Endothelial cell of umbilical vein (primary cell): ENCODE measurements around the gene SMPD1. TPM values are rescaled to one million over a fixed set of nuclear protein-coding genes. Genes with fewer than 3 reads are reported as not detected.

Source experiments
- BruUV-seq: library from RNA; stranded (reverse); fragments of 400-500 nt; replicated peaks from 2 replicates; lab custom pipeline; 2021; lab: Mats Ljungman, UMichigan
- CTCF ChIA-PET: fragments of 300-600, 350-600 bp; sonication (Branson Sonifier 250); formaldehyde crosslinking; loops from one replicate; lab custom pipeline; 2021; ENCODE audit warnings: antibody characterized with exemption, inconsistent platforms; lab: Charles Lee
- POLR2A ChIA-PET: fragments of 300-600, 350-600 bp; sonication (Branson Sonifier 250); formaldehyde crosslinking; loops from one replicate; lab custom pipeline; 2021; ENCODE audit warnings: antibody characterized with exemption, inconsistent platforms; lab: Charles Lee
- DNase-seq: peaks from one replicate; pipeline ENCODE4 v3.0.0-alpha.2; 2011; ENCODE audit warnings: low read depth, low spot score
- FAIRE-seq: peaks from 2 replicates; lab custom pipeline; 2011; peaks lifted over from hg19 to GRCh38; lab: Jason Lieb, UNC
- H2AFZ ChIP-seq: 2 replicates; pipeline ENCODE4 v1.6.0; 2012; ENCODE audit warnings: low read depth, low read length, control low read depth, inconsistent platforms
- H3K27ac ChIP-seq: 2 replicates; pipeline ENCODE4 v1.5.1; 2011; ENCODE audit warnings: low read depth, mild to moderate bottlenecking, control low read depth, low read length, moderate library complexity; ENCODE audit not compliant: insufficient read depth
- H3K27me3 ChIP-seq, 2 experiments: 2 replicates each; pipeline versions ENCODE4 v1.6.0 to v1.6.1; 2011; ENCODE audit warnings: low read length in 2 of 2, mixed read lengths in 1 of 2; ENCODE audit not compliant: control insufficient read depth in 2 of 2, insufficient read depth in 2 of 2
- H3K36me3 ChIP-seq, 2 experiments: 2 replicates in 1 of 2; 3 replicates in 1 of 2; pipeline ENCODE4 v1.5.1; 2011; ENCODE audit warnings: low read length in 2 of 2, mild to moderate bottlenecking in 1 of 2, moderate library complexity in 1 of 2; ENCODE audit not compliant: control insufficient read depth in 2 of 2, insufficient read depth in 2 of 2; ENCODE audit errors: extremely low read depth in 1 of 2
- H3K4me1 ChIP-seq: 3 replicates; pipeline ENCODE4 v1.5.1; 2011; ENCODE audit warnings: mild to moderate bottlenecking, low read length; ENCODE audit not compliant: control insufficient read depth, insufficient read depth; ENCODE audit errors: extremely low read depth
- H3K4me2 ChIP-seq: 2 replicates; pipeline ENCODE4 v1.6.1; 2011; ENCODE audit warnings: low read length, control low read depth, mixed read lengths; ENCODE audit not compliant: insufficient read depth
- H3K4me3 ChIP-seq, 3 experiments: fragments of 200-600 bp in 1 of 3; sonication (generic), shearing (Covaris generic) in 1 of 3; replicated peaks in 1 of 3; 2 replicates each; pipeline ENCODE4 v1.5.1; 2011 to 2016; ENCODE audit warnings: control low read depth in 3 of 3, low read length in 3 of 3, mild to moderate bottlenecking in 2 of 3, inconsistent platforms in 1 of 3, low read depth in 1 of 3, moderate library complexity in 1 of 3; ENCODE audit not compliant: insufficient read depth in 1 of 3
- H3K79me2 ChIP-seq: 2 replicates; pipeline ENCODE4 v1.6.0; 2012; ENCODE audit warnings: low read length, inconsistent platforms; ENCODE audit not compliant: control insufficient read depth, insufficient read depth
- H3K9ac ChIP-seq: replicated peaks from 2 replicates; pipeline ENCODE3; 2011; ENCODE audit warnings: low read length, control low read depth; ENCODE audit not compliant: insufficient read depth; ENCODE audit errors: extremely low read depth
- H3K9me1 ChIP-seq: replicated peaks from 3 replicates; pipeline ENCODE4 v1.6.0; 2011; ENCODE audit warnings: mild to moderate bottlenecking, low read length; ENCODE audit not compliant: control insufficient read depth, insufficient read depth; ENCODE audit errors: extremely low read depth
- H3K9me3 ChIP-seq: replicated peaks from 2 replicates; pipeline ENCODE4 v1.5.1; 2012; ENCODE audit warnings: low read length, inconsistent platforms; ENCODE audit not compliant: control insufficient read depth, insufficient read depth
- H4K20me1 ChIP-seq: replicated peaks from 2 replicates; pipeline ENCODE3; 2011; ENCODE audit warnings: mild to moderate bottlenecking, low read length; ENCODE audit not compliant: control insufficient read depth, insufficient read depth; ENCODE audit errors: extremely low read depth
- CTCF ChIP-seq, 2 donors: IDR thresholded peaks; 1 replicate in 1 of 2; 2 replicates in 1 of 2; pipeline ENCODE4 v1.5.1; 2011; ENCODE audit warnings: low read length in 2 of 2, mild to moderate bottlenecking in 2 of 2, moderate library complexity in 2 of 2, control low read depth in 1 of 2, inconsistent platforms in 1 of 2, low read depth in 1 of 2; ENCODE audit not compliant: insufficient read depth in 1 of 2; ENCODE audit errors: extremely low read depth in 1 of 2
- EZH2 ChIP-seq: IDR thresholded peaks from 2 replicates; pipeline ENCODE4 v1.6.1; 2012; ENCODE audit warnings: borderline replicate concordance, low read depth, mild to moderate bottlenecking, moderate library complexity, low read length, inconsistent platforms; ENCODE audit not compliant: severe bottlenecking
- FOS ChIP-seq: IDR thresholded peaks from 2 replicates; pipeline ENCODE4 v1.6.1; 2011; ENCODE audit warnings: mild to moderate bottlenecking, low read length, moderate library complexity, borderline replicate concordance; ENCODE audit not compliant: insufficient read depth
- GATA2 ChIP-seq: IDR thresholded peaks from 2 replicates; pipeline ENCODE4 v1.7.0; 2011; ENCODE audit warnings: low read depth, mild to moderate bottlenecking, moderate library complexity, mixed read lengths, low read length; ENCODE audit not compliant: insufficient read length, insufficient read depth
- JUN ChIP-seq: IDR thresholded peaks from 2 replicates; pipeline ENCODE4 v1.6.1; 2011; ENCODE audit warnings: borderline replicate concordance, low read depth; ENCODE audit not compliant: insufficient read length, insufficient read depth
- MAX ChIP-seq: IDR thresholded peaks from 2 replicates; pipeline ENCODE4 v1.6.1; 2011; ENCODE audit not compliant: insufficient read depth, insufficient read length
- MYC ChIP-seq: IDR thresholded peaks from one replicate; pipeline ENCODE4 v1.6.1; 2011; ENCODE audit warnings: mild to moderate bottlenecking, low read depth, low read length
- POLR2A ChIP-seq: IDR thresholded peaks from 2 replicates; pipeline ENCODE4 v1.6.1; 2012; ENCODE audit warnings: low read depth, mild to moderate bottlenecking, control low read depth, low read length
- POLR2AphosphoS5 ChIP-seq: IDR thresholded peaks from 2 replicates; pipeline ENCODE4 v1.6.1; 2012; ENCODE audit warnings: low read depth, mild to moderate bottlenecking, control low read depth, low read length, moderate library complexity; ENCODE audit not compliant: insufficient read depth
- dilution Hi-C: fragments of 300-500 bp; cut with MboI; formaldehyde crosslinking; loops from one replicate; pipeline ENCODE4 v1.15.0; 2019; ENCODE audit warnings: low sequenced_read_pairs; ENCODE audit not compliant: extremely low pct_ligation_motif_present
- intact Hi-C: fragments of 100-400 bp; cut with micrococcal nuclease; formaldehyde crosslinking; loops from one replicate; pipeline ENCODE4 v1.10.0; 2022
- polyA plus RNA-seq, 4 experiments: library from polyadenylated mRNA; depleted of rRNA in 3 of 4; stranded (reverse) in 3 of 4; unstranded in 1 of 4; fragments of >200 nt; gene quantifications; 2 replicates each; pipeline versions ENCODE4 v1.2.1 to v1.2.3, GENCODE V29; 2011 to 2012; ENCODE audit warnings: missing spikeins in 1 of 4
- total RNA-seq: library from RNA; stranded (reverse); gene quantifications from 2 replicates; pipeline ENCODE4 v1.2.3, GENCODE V29; 2021

Gene SMPD1
- total and polyA plus RNA-seq, 2 donors (not counting 3 experiments of a cell fraction or from before 2014, with no cell fraction given), result 58.9 to 93.6 TPM

- ChIA-PET POLR2A (no interaction called here), CTCF (interaction anchor here (1.0 to 2.6 kb wide), 4 partner anchors 9 to 32 kb away, joined by 3 to 12 read pairs (median 8); no protein-coding TSS in a partner anchor)
- BruUV-seq, result no TSS peak
- no peaks in the 10 kb centered on the region for H3K79me2 ChIP-seq
- dilution Hi-C loops, result no loop called here
- no peaks in the 10 kb centered on the region for H3K27me3 ChIP-seq
- H3K9me1 ChIP-seq, result no peaks in the 10 kb centered on the region
- no peaks in the 10 kb centered on the region for H4K20me1 ChIP-seq
- TF ChIP-seq FOS, result no peak
- TF ChIP-seq JUN, result no peak
- intact Hi-C loops, result no loop called here
- no peak overlapping the region for H3K9ac ChIP-seq
- peaks cover 0 to 10% of the 10 kb centered on the region in 2 experiments for H3K36me3 ChIP-seq
- H3K4me3 ChIP-seq, result no peak overlapping the region
- H3K27ac ChIP-seq, result no peak overlapping the region
- no peaks in the 10 kb centered on the region for H3K9me3 ChIP-seq
- no peaks in the 10 kb centered on the region for H3K4me1 ChIP-seq
- no peak overlapping the region for H3K4me2 ChIP-seq
- DNase-seq (no peak), FAIRE-seq (no peak)
- H2AFZ ChIP-seq, result no peak overlapping the region
These were observed 21.3 kb downstream of the SMPD1 start for GRCh38 chr11:6411594-6412031.

GRCh38 chr11:6413791-6414201 lies 23.5 kb downstream of the SMPD1 start:
- no peak overlapping the region for H2AFZ ChIP-seq
- H3K27me3 ChIP-seq, result no peaks in the 10 kb centered on the region
- H3K36me3 ChIP-seq, result peaks cover 0 to 10% of the 10 kb centered on the region in 2 experiments
- no peak overlapping the region for H3K27ac ChIP-seq
- BruUV-seq, result no TSS peak
- no peaks in the 10 kb centered on the region for H3K79me2 ChIP-seq
- DNase-seq, result no peak
- intact Hi-C loops, result no loop called here
- CTCF ChIA-PET, result interaction anchor here (0.8 to 1.3 kb wide), 3 partner anchors 11 to 35 kb away, joined by 3 to 8 read pairs (median 4); no protein-coding TSS in a partner anchor
- dilution Hi-C loops, result no loop called here
- no peak overlapping the region for H3K9ac ChIP-seq
- no peak for TF ChIP-seq POLR2AphosphoS5
- no peak for TF ChIP-seq FOS
- no peak for TF ChIP-seq GATA2
- no peak for TF ChIP-seq JUN
- TF ChIP-seq MYC, result no peak
- no peak for TF ChIP-seq EZH2
- no peak for TF ChIP-seq CTCF (IDR thresholded peaks at IDR 0.05; ENCODE audit: extremely low read depth in 1 of 2, insufficient read depth in 1 of 2, low read depth in 1 of 2, low read length in 2 of 2)
- no peak for TF ChIP-seq POLR2A
- TF ChIP-seq MAX, result no peak
- H3K9me1 ChIP-seq, result no peaks in the 10 kb centered on the region
- H3K4me3 ChIP-seq, result no peak overlapping the region
- peaks cover 4% of the 10 kb centered on the region for H3K4me1 ChIP-seq
- H3K4me2 ChIP-seq, result no peak overlapping the region
- no peaks in the 10 kb centered on the region for H3K9me3 ChIP-seq
- H4K20me1 ChIP-seq, result no peaks in the 10 kb centered on the region
- no peak for FAIRE-seq
- POLR2A ChIA-PET, result no interaction called here
